Gastroesophageal sphincter (tissue), 4 donors: ENCODE measurements around the gene PPCDC. TPM values are rescaled to one million over a fixed set of nuclear protein-coding genes. Genes with fewer than 3 reads are reported as not detected.

ENCODE experiments used
- ATAC-seq: fragments of 150-250 bp; one replicate; pipeline ENCODE4 v1.9.1; 2016; ENCODE audit warnings: mild to moderate bottlenecking, moderate library complexity
- H3K27ac ChIP-seq, 4 donors: fragments of 200-600 bp; sonication (generic) in 3 of 4; 1 replicate in 3 of 4; 2 replicates in 1 of 4; pipeline ENCODE4 v1.5.1; 2016 to 2019
- H3K27me3 ChIP-seq: fragments of 200-600 bp; sonication (generic); one replicate; pipeline ENCODE4 v1.5.1; 2019
- H3K36me3 ChIP-seq, 2 donors: fragments of 200-600 bp; sonication (generic); one replicate each; pipeline ENCODE4 v1.5.1; 2019; ENCODE audit warnings: control low read depth in 1 of 2
- H3K4me1 ChIP-seq, 3 donors: fragments of 200-600 bp; sonication (generic); 1 replicate in 2 of 3; 2 replicates in 1 of 3; pipeline ENCODE4 v1.5.1; 2016 to 2019; ENCODE audit warnings: control low read depth in 2 of 3
- H3K4me3 ChIP-seq, 2 donors: fragments of 200-600 bp; sonication (generic); one replicate each; pipeline ENCODE4 v1.5.1; 2019; ENCODE audit warnings: mild to moderate bottlenecking in 1 of 2, moderate library complexity in 1 of 2
- H3K9me3 ChIP-seq, 3 donors: fragments of 200-600 bp; sonication (generic); one replicate each; pipeline ENCODE4 v1.5.1; 2017 to 2019; ENCODE audit warnings: control low read depth in 2 of 3
- CTCF ChIP-seq, 4 experiments: fragments of 200-600 bp in 2 of 4; fragments of 450-650 bp in 2 of 4; sonication (generic) in 1 of 4; IDR thresholded peaks; one replicate each; pipeline ENCODE4 v1.5.1; 2017 to 2019; ENCODE audit warnings: antibody characterized with exemption in 4 of 4, mild to moderate bottlenecking in 2 of 4, moderate library complexity in 2 of 4
- EP300 ChIP-seq: sonication (generic); formaldehyde crosslinking; IDR thresholded peaks from one replicate; pipeline ENCODE4 v1.6.1; 2017; ENCODE audit warnings: antibody characterized with exemption, mild to moderate bottlenecking
- POLR2A ChIP-seq, 2 donors: fragments of 450-650 bp; IDR thresholded peaks; one replicate each; pipeline ENCODE4 v1.6.1; 2017; ENCODE audit warnings: antibody characterized with exemption in 2 of 2, mild to moderate bottlenecking in 2 of 2, moderate library complexity in 1 of 2
- POLR2AphosphoS5 ChIP-seq: sonication (generic); formaldehyde crosslinking; IDR thresholded peaks from one replicate; pipeline ENCODE4 v1.6.1; 2017; ENCODE audit warnings: antibody characterized with exemption
- WGBS, 2 donors: methylation state at CpG; one replicate each; pipeline ENCODE4 v1.1.5; 2018; ENCODE audit warnings: low coverage in 1 of 2; 5-methylcytosine and 5-hydroxymethylcytosine counted together
- total RNA-seq, 4 donors: library from RNA; depleted of rRNA; stranded (reverse); fragments of >200 nt; gene quantifications; one replicate each; pipeline ENCODE4 v1.1.0, GENCODE V29; 2016

PPCDC gene
- total RNA-seq, 4 donors from 2014 or later: 7.8 to 14.2 (median 12.9) TPM

- WGBS, 2 donors: 9 to 31% methylated on average over 5 to 9 of the region's 12 CpGs
- Histone ChIP-seq H3K4me3 (peak overlapping the region; percentile 66 to 79), H3K27ac (peak overlapping the region; percentile 67 to 94 (median 90)), H3K9me3 (no peaks in the 10 kb centered on the region), H3K4me1 (peaks cover 0 to 34% (median 15%) of the 10 kb centered on the region in 3 donors), H3K27me3 (no peaks in the 10 kb centered on the region), H3K36me3 (peaks cover 0 to 11% of the 10 kb centered on the region in 2 donors)
- ATAC-seq: peak; percentile 28
- TF ChIP-seq EP300 (no peak), CTCF (IDR thresholded peaks at IDR 0.05) (no peak), POLR2AphosphoS5 (no peak), POLR2A (IDR thresholded peaks at IDR 0.05) (no peak)
These were observed 664 bp downstream of the PPCDC start for GRCh38 chr15:75023872-75024636.

- H3K27me3 ChIP-seq: no peaks in the 10 kb centered on the region
- H3K9me3 ChIP-seq: no peaks in the 10 kb centered on the region
- peaks cover 5 to 44% (median 24%) of the 10 kb centered on the region in 3 donors for H3K4me1 ChIP-seq
- no peak for ATAC-seq
- 33 to 64% methylated on average over 1 to 3 of the region's 3 CpGs for WGBS, 2 donors
- no peak for TF ChIP-seq EP300
- H3K4me3 ChIP-seq: no peak overlapping the region
- H3K27ac ChIP-seq: no peak overlapping the region
- H3K36me3 ChIP-seq: peaks cover 0 to 11% of the 10 kb centered on the region in 2 donors
These were observed 1.7 kb downstream of the PPCDC start for GRCh38 chr15:75025107-75025506.

GRCh38 chr15:75025548-75026260 is 2.3 kb downstream of the PPCDC start:
- peaks cover 5 to 50% (median 28%) of the 10 kb centered on the region in 3 donors for H3K4me1 ChIP-seq
- H3K27me3 ChIP-seq: no peaks in the 10 kb centered on the region
- ATAC-seq: no peak
- H3K4me3 ChIP-seq: no peak overlapping the region
- no peak overlapping the region for H3K27ac ChIP-seq
- TF ChIP-seq POLR2AphosphoS5 (no peak), CTCF (IDR thresholded peaks at IDR 0.05) (no peak), POLR2A (IDR thresholded peaks at IDR 0.05) (no peak), EP300 (no peak)
- WGBS, 2 donors: 93 to 100% methylated on average over 1 to 4 of the region's 5 CpGs
- H3K36me3 ChIP-seq: peaks cover 0 to 11% of the 10 kb centered on the region in 2 donors
- no peaks in the 10 kb centered on the region for H3K9me3 ChIP-seq

GRCh38 chr15:75027551-75027950 is 4.2 kb downstream of the PPCDC start:
- no peaks in the 10 kb centered on the region for H3K9me3 ChIP-seq
- H3K4me1 ChIP-seq: peaks cover 5 to 65% (median 28%) of the 10 kb centered on the region in 3 donors
- H3K27ac ChIP-seq: no peak overlapping the region
- H3K27me3 ChIP-seq: no peaks in the 10 kb centered on the region
- 68 to 94% methylated on average over 4 to 5 of the region's 7 CpGs for WGBS, 2 donors
- H3K4me3 ChIP-seq: no peak overlapping the region
- peaks cover 0 to 11% of the 10 kb centered on the region in 2 donors for H3K36me3 ChIP-seq
- ATAC-seq: no peak
- no peak for TF ChIP-seq POLR2AphosphoS5
- TF ChIP-seq CTCF (IDR thresholded peaks at IDR 0.05): no peak
- TF ChIP-seq EP300: no peak
- TF ChIP-seq POLR2A (IDR thresholded peaks at IDR 0.05): no peak

- H3K4me1 ChIP-seq: peaks cover 5 to 63% (median 28%) of the 10 kb centered on the region in 3 donors
- TF ChIP-seq POLR2AphosphoS5 (no peak), CTCF (IDR thresholded peaks at IDR 0.05) (no peak), POLR2A (IDR thresholded peaks at IDR 0.05) (no peak), EP300 (no peak)
- H3K4me3 ChIP-seq: no peak overlapping the region
- H3K27me3 ChIP-seq: no peaks in the 10 kb centered on the region
- no peaks in the 10 kb centered on the region for H3K9me3 ChIP-seq
- H3K27ac ChIP-seq: peak overlapping the region in 3 of 4 donors; percentile 62 to 77 (median 69)
- peaks cover 0 to 17% of the 10 kb centered on the region in 2 donors for H3K36me3 ChIP-seq
- 59% methylated on average over 4 of the region's 4 CpGs; no CpG with 5 or more reads in 1 of the 2 donors for WGBS, 2 donors
- no peak for ATAC-seq
These were observed 5.6 kb downstream of the PPCDC start for GRCh38 chr15:75028991-75029377.
